Kidney (tissue), 14 donors: Measurements from ENCODE around the gene DIAPH1. TPM values are rescaled to one million over a fixed set of nuclear protein-coding genes. Genes with fewer than 3 reads are reported as not detected.

Experiments used
- DNase-seq, 5 donors: peaks; one replicate each; pipeline ENCODE4 v3.0.0-alpha.2; 2013 to 2020
- FAIRE-seq: peaks from 2 replicates; lab custom pipeline; 2012; peaks lifted over from hg19 to GRCh38; lab: Jason Lieb, UNC
- H3K27ac ChIP-seq, 2 donors: one replicate each; pipeline ENCODE4 v1.7.0; 2013; ENCODE audit warnings: low read depth in 2 of 2, low read length in 2 of 2, inconsistent platforms in 1 of 2
- H3K27me3 ChIP-seq: one replicate; pipeline ENCODE4 v1.7.1; 2013; ENCODE audit warnings: low read length, inconsistent platforms; ENCODE audit not compliant: control insufficient read depth, insufficient read depth
- H3K36me3 ChIP-seq, 3 donors: one replicate each; pipeline versions ENCODE4 v1.7.0 to v1.7.1; 2013; ENCODE audit warnings: low read length in 3 of 3, control low read depth in 1 of 3, inconsistent platforms in 1 of 3; ENCODE audit not compliant: insufficient read depth in 3 of 3, control insufficient read depth in 2 of 3
- H3K4me1 ChIP-seq, 3 donors: one replicate each; pipeline versions ENCODE4 v1.7.0 to v1.7.1; 2013; ENCODE audit warnings: low read length in 3 of 3, inconsistent platforms in 1 of 3, low read depth in 1 of 3; ENCODE audit not compliant: control insufficient read depth in 2 of 3, insufficient read depth in 2 of 3
- H3K4me3 ChIP-seq, 3 donors: one replicate each; pipeline versions ENCODE4 v1.7.0 to v1.8.1; 2013; ENCODE audit warnings: low read length in 3 of 3, control low read depth in 1 of 3, inconsistent platforms in 1 of 3
- H3K9ac ChIP-seq, 3 donors: one replicate each; pipeline versions ENCODE4 v1.7.0 to v1.7.1; 2013; ENCODE audit warnings: low read length in 3 of 3, control low read depth in 1 of 3, inconsistent platforms in 1 of 3
- H3K9me3 ChIP-seq, 3 donors: one replicate each; pipeline versions ENCODE4 v1.7.0 to v1.7.1; 2013; ENCODE audit warnings: low read length in 3 of 3, control low read depth in 1 of 3, inconsistent platforms in 1 of 3; ENCODE audit not compliant: control insufficient read depth in 2 of 3, insufficient read depth in 1 of 3
- intact Hi-C: fragments of 100-400 bp; cut with DNase I; formaldehyde crosslinking; loops from one replicate; pipeline ENCODE4 v1.11.1; 2022
- polyA plus RNA-seq: library from polyadenylated mRNA; stranded (reverse); fragments of 350-450 nt; fragmentation: Illumina TruSeq; extraction: RNeasy Lipid Tissue Mini Kit (QIAGEN cat#74804); gene quantifications from one replicate; pipeline ENCODE4 v1.2.3, GENCODE V29; 2014; ENCODE audit warnings: low read depth, low replicate concordance; ENCODE audit not compliant: insufficient read depth
- total RNA-seq: library from RNA; stranded (reverse); fragmentation: NEBNext Ultra II Directional; extraction: Animal tissue kit (Norgen Biotek cat#: 25700); gene quantifications from one replicate; pipeline ENCODE4 v1.2.1, GENCODE V29; 2021
- TF ChIP-seq, protein P1 (sequence below): IDR thresholded peaks from 3 replicates; pipeline ENCODE4 v1.5.1; 2012; ENCODE audit warnings: mild to moderate bottlenecking, moderate library complexity, borderline replicate concordance; ENCODE audit not compliant: insufficient read depth; ENCODE audit errors: extremely low read depth
- donor health status: control.
- donor health status: control.
- donor health status: control.
- donor health status: control.
- donor health status: control.
- donor health status: DM: yes; HTN: yes; CAD: no.
- donor health status: Normal renal cell carcinoma (clear cell type).

DIAPH1 gene
- total and polyA plus RNA-seq, 2 donors from 2014 or later = 60.6 to 156 TPM

DNA sequence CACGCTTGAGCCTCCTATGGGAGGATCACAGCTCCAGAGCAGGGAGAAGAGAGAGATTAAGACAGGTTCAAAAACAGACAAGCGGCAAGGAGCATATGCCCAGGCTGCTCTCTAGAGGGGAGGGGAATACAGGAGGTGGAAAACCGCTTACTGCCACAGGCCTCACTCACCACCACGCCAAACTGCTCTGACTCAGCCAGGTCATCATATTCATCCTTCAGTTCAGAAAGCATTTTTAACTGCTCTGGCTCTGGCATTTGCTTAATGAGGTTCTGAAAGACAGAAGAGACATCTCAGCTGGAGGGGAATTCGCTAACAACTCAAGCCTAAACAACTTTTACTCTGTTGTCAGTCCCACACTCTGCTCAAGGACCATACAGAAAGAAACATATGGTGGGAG is 89.8 kb downstream of the DIAPH1 start:
- H3K9ac ChIP-seq = no peak overlapping the region

DNA sequence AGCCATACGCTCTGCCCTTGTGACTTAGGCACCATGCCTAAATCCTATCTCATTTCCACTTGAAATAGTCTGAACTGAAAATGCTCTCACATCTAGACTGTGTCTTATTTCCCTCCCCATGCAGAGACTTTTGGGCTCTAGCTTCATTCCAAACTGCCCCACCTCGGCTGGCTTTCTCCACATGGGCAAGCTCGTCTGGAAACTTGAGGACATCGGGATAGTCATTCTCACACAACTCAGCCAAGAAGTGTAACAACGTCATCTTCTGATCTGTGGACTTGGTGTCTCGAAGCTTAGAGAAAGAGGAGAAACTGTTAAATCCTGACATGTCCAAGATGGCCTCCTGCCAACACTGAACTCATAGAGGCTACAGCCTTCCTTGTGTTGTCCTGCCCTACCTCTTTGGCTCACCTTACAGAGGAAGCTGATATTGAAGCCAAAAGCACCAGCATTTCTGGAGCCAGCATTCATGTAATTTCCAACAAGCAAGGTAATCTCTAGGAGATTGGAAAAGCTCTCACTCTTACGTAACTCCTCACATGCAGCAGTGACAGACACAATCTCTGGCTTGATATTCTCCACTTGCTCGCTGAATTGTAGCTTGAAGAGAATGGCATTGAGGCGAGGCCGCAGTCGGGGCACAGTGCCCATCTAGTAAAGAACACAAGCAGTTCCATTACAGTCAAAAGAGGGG is 90.4 kb downstream of the DIAPH1 start:
- peaks cover 9 to 10% (median 10%) of the 10 kb centered on the region in 3 donors for H3K4me1 ChIP-seq
- TF ChIP-seq, protein P1, sequence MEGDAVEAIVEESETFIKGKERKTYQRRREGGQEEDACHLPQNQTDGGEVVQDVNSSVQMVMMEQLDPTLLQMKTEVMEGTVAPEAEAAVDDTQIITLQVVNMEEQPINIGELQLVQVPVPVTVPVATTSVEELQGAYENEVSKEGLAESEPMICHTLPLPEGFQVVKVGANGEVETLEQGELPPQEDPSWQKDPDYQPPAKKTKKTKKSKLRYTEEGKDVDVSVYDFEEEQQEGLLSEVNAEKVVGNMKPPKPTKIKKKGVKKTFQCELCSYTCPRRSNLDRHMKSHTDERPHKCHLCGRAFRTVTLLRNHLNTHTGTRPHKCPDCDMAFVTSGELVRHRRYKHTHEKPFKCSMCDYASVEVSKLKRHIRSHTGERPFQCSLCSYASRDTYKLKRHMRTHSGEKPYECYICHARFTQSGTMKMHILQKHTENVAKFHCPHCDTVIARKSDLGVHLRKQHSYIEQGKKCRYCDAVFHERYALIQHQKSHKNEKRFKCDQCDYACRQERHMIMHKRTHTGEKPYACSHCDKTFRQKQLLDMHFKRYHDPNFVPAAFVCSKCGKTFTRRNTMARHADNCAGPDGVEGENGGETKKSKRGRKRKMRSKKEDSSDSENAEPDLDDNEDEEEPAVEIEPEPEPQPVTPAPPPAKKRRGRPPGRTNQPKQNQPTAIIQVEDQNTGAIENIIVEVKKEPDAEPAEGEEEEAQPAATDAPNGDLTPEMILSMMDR = no peak

More for the DNA sequence above, 89.8 kb downstream of the DIAPH1 start:
- FAIRE-seq (no peak), DNase-seq (peak in 2 of 5 donors; percentile 37 to 80)
- H3K36me3 ChIP-seq = peaks cover 4 to 36% (median 25%) of the 10 kb centered on the region in 3 donors
- intact Hi-C loops = no loop called here
- peaks cover 7 to 10% (median 9%) of the 10 kb centered on the region in 3 donors for H3K4me1 ChIP-seq
- H3K4me3 ChIP-seq = no peak overlapping the region
- H3K27ac ChIP-seq = peak overlapping the region; percentile 2 to 47
- no peaks in the 10 kb centered on the region for H3K9me3 ChIP-seq
- TF ChIP-seq, protein P1 = no peak
- H3K27me3 ChIP-seq = no peaks in the 10 kb centered on the region

DNA sequence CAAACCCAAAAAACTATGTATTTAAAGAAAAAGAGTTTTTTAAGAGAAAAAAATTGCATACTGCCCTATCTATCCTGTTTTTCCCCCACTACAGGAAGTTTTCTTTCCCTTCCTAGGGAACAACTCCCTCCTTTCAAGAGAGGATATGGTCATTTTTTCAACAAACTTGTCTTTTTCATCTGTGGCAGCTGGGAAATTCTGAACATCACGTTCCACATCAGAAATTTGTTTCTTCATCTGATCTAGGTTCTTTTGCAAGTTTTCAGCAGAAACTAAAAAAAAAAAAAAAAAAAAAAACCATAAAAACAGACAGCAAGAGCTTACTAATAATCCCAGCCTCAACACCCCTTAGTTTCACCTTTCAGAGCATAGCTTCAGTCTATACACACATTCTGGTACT is 91.4 kb downstream of the DIAPH1 start:
- TF ChIP-seq, protein P1 = no peak
- FAIRE-seq (no peak), DNase-seq (peak in 1 of 5 donors; percentile 3)
- peak overlapping the region in 1 of 2 donors; percentile 32 for H3K27ac ChIP-seq
- H3K4me3 ChIP-seq = no peak overlapping the region
- no peak overlapping the region for H3K9ac ChIP-seq
- intact Hi-C loops = no loop called here
- H3K36me3 ChIP-seq = peaks cover 4 to 48% (median 32%) of the 10 kb centered on the region in 3 donors
- H3K4me1 ChIP-seq = peaks cover 9 to 10% (median 10%) of the 10 kb centered on the region in 3 donors
- H3K27me3 ChIP-seq = no peaks in the 10 kb centered on the region
- no peaks in the 10 kb centered on the region for H3K9me3 ChIP-seq

More for the DNA sequence above, 90.4 kb downstream of the DIAPH1 start:
- Histone ChIP-seq H3K27me3 (no peaks in the 10 kb centered on the region), H3K9me3 (no peaks in the 10 kb centered on the region), H3K36me3 (peaks cover 4 to 39% (median 24%) of the 10 kb centered on the region in 3 donors), H3K4me3 (no peak overlapping the region), H3K27ac (peak overlapping the region; percentile 2 to 47), H3K9ac (no peak overlapping the region)
- intact Hi-C loops = no loop called here
- FAIRE-seq (no peak), DNase-seq (peak in 1 of 5 donors; percentile 17)
